HepG2 (cell line): ENCODE measurements around the gene PGLYRP4.

ENCODE experiments used
- ARNT ChIP-seq: fragments of 450-650 bp; IDR thresholded peaks from 2 replicates; pipeline ENCODE4 v1.6.1; 2017
- MAFG ChIP-seq: sonication (generic); formaldehyde crosslinking; IDR thresholded peaks from 2 replicates; pipeline ENCODE4 v1.5.1; 2020; ENCODE audit warnings: mild to moderate bottlenecking, missing genetic modification reagents
- ZNF430 ChIP-seq: sonication (generic); formaldehyde crosslinking; IDR thresholded peaks from 2 replicates; pipeline ENCODE4 v1.9.0; 2021; ENCODE audit warnings: mild to moderate bottlenecking, missing genetic modification reagents
- ZNF543 ChIP-seq: sonication (generic); formaldehyde crosslinking; IDR thresholded peaks from 2 replicates; pipeline ENCODE4 v1.4.0; 2020; ENCODE audit warnings: mild to moderate bottlenecking, missing genetic modification reagents
- TF ChIP-seq, protein P1 (sequence below): sonication (generic); formaldehyde crosslinking; IDR thresholded peaks from 2 replicates; pipeline ENCODE4 v1.5.0; 2020; ENCODE audit warnings: mild to moderate bottlenecking, missing genetic modification reagents, moderate library complexity
- TF ChIP-seq, protein P2 (sequence below): sonication (generic); formaldehyde crosslinking; IDR thresholded peaks from 2 replicates; pipeline ENCODE4 v1.8.0; 2022; ENCODE audit warnings: mild to moderate bottlenecking, missing genetic modification reagents, borderline replicate concordance

DNA sequence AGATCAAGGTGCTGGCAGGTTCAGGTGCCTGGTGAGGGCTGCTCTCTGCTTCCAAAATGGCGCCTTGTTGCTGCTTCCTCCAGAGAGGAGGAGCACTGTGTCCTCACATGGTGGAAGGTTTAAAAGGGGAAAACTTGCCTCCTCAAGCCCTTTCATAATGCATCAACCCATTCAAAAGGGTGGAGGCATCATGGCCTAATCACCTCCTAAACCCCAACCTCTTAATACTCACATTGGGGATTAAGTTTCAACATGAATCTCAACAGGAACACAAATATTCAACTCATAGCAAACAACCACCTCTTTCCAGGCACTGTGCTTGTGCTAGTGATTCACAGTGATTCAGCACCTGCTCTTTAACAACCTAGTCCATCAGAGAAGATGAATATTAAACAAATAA is 22.6 kb upstream of the PGLYRP4 start:
- TF ChIP-seq ARNT (no peak), ZNF430 (no peak), MAFG (no peak), ZNF543 (CRISPR knock-in tag) (no peak)
- TF ChIP-seq, protein P1, sequence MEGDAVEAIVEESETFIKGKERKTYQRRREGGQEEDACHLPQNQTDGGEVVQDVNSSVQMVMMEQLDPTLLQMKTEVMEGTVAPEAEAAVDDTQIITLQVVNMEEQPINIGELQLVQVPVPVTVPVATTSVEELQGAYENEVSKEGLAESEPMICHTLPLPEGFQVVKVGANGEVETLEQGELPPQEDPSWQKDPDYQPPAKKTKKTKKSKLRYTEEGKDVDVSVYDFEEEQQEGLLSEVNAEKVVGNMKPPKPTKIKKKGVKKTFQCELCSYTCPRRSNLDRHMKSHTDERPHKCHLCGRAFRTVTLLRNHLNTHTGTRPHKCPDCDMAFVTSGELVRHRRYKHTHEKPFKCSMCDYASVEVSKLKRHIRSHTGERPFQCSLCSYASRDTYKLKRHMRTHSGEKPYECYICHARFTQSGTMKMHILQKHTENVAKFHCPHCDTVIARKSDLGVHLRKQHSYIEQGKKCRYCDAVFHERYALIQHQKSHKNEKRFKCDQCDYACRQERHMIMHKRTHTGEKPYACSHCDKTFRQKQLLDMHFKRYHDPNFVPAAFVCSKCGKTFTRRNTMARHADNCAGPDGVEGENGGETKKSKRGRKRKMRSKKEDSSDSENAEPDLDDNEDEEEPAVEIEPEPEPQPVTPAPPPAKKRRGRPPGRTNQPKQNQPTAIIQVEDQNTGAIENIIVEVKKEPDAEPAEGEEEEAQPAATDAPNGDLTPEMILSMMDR (CRISPR knock-in tag) = no peak
- TF ChIP-seq, protein P2, sequence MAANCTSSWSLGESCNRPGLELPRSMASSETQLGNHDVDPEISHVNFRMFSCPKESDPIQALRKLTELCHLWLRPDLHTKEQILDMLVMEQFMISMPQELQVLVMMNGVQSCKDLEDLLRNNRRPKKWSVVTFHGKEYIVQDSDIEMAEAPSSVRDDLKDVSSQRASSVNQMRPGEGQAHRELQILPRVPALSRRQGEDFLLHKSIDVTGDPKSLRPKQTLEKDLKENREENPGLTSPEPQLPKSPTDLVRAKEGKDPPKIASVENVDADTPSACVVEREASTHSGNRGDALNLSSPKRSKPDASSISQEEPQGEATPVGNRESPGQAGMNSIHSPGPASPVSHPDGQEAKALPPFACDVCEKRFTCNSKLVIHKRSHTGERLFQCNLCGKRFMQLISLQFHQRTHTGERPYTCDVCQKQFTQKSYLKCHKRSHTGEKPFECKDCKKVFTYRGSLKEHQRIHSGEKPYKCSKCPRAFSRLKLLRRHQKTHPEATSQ (CRISPR knock-in tag) = no peak
